ENCODE data around the gene MED13L.

Gene MED13L

DNA sequence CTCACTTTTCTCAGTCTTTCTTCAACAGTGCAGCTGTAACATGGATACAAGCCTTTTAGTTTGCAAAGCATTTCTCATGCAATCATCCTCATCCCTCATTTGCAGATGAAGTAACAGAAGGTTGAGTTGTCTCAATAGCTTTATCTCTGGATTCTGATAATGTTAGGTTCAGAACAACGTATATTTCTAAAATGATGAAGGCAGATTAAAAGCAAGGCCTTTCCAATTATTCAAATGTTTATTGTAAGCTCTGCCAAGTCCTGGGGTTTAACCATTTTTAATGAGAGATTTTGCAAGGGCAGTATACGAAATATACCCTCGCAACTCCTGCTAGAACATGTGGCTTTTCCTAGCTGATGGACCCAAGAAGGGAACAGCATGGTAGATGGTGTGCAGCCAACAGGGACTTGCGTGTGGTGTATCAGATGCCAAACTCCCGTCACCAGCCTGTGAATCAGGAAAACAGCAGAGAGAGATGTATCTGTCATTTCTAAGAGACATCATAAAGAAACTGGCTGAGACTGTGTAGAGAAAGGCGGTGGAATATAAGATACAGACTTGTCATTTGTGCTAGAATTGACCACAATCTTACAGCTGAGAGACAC, 319.7 kb downstream of the MED13L start:
- no peak for DNase-seq

DNA sequence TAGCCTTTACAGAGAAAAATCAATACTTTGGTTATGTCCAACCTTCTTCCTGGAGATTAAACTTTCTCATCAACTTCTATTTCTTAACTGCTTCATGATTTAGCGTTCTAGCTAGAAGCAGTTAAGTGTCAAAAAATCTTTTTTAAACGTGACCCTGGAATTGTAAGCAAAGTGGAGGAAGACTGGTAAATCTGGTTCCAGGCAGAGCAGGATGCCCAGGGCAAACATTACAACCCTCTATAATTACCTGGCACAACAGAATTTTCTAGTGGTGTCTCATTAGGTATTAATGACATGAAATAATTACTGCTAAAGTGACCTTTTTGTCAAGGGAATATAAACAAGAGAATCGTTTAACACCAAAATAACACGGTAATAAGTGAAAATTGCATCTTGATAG, 320.8 kb downstream of the MED13L start:
- DNase-seq = no peak

DNA sequence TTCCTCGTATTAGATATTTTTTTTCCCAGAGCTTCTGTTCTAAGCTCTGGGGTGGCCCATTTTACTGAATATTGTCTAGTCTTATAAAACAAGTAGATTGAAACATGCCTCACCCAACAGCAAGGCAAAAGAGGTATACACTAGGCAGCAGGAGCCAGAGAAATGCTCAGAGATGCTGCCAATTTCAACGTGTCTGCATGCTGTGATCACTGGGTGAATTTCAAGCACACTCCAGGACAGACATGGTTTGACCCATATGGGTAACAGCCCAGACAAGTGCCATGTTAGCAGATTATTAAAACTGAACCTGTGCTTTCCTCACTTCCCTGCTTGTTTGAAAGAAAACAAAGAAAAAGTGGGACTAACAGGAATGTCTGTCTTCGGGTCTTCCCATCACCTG, 321.3 kb downstream of the MED13L start:
- DNase-seq = no peak

DNA sequence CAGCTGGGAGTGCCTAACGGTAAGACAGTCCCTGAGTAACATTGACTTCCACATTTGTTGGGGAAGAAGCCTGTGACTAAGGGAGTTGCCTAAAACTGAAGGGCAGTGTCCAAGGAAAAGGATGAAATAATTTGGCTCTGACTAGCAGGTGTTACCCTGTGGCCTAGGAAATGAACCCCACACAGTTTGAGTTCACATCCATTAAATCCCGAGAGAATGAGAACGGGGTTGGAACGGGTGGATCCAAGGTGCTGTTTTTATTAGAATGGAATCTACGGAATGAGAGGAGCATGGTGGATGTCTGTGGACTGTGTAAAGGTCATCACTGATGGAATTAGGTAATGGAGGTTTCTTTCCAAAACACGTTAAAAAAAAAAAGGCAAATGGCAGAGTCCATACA, 324.0 kb downstream of the MED13L start:
- DNase-seq = no peak

GRCh38 chr12:115953031-115953430, 324.5 kb downstream of the MED13L start:
- DNase-seq = no peak

DNA sequence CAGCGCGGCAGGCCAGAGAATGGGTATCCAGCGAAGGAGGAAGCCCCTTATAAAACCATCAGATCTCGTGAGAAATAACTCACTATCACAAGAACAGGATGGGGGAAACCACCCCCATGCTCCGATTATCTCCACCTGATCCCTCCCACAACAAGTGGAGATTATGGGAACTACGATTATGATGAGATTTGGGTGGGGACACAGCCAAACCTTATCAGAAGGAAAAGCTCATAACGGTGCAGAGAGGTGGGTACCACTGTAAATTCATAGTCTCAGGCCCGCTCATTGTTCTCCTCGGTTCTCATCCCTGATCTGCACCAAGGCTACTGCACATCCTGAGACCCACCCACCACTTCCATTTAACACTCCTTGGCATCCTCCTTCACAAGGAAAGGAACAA, 326.5 kb downstream of the MED13L start:
- DNase-seq = no peak

GRCh38 chr12:115949675-115950074, 327.8 kb downstream of the MED13L start:
- DNase-seq = no peak

DNA sequence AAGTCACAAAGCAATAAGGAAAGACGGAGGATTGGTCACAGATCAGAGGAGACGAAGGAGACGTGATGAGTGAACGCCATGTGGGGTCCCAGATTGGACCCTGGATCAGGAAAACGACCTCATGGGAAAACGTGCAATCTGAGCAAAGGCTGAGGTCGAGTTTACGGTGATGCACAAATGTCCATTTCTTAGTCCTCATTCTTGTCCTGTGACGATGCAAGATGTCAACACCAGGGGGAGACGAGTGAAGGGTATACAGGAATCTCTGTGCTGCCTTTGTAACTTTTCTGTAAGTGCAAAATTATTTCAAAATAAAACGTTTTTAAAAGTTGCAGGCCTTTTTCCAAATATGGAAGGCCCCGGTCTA, 329.8 kb downstream of the MED13L start:
- DNase-seq = no peak

DNA sequence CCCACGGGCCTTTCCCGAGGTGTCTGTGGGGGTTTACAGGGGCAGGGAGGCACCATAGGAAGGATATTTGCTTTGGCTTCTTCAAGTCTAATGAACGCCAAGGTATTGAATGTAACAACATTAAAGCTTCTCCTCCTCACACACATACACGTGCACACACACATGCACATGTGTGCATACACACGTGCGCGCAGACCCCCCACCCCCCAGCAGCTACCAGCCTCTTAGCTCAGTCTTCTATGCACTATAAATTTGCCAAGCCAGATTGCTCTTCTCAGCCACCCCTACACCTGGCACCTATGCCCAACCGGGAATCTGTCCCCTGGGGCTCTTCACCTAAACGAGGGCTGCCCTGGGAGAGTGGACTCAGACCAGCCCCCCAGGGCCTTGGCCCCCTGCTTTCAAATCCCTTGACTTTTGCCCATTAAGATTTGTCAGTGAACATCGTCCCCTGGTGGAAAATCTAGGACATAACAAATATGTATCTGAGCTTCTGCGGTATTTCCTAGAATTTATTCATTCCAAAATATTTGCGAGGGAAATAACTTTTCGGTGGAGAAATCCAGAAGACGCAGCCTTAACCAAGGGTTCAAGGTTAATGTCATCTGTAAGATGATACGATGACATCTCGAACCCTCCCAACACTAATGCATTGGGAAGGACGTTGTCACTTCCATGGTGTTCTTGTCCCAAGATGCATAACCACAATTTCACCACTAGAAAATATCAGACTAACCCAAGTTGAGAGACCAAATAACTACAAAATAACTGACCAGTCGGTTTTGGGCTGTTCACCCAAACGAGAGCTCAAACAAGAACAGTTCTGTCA, 330.4 kb downstream of the MED13L start:
- DNase-seq = no peak

GRCh38 chr12:115946092-115946491, 331.4 kb downstream of the MED13L start:
- DNase-seq = no peak

DNA sequence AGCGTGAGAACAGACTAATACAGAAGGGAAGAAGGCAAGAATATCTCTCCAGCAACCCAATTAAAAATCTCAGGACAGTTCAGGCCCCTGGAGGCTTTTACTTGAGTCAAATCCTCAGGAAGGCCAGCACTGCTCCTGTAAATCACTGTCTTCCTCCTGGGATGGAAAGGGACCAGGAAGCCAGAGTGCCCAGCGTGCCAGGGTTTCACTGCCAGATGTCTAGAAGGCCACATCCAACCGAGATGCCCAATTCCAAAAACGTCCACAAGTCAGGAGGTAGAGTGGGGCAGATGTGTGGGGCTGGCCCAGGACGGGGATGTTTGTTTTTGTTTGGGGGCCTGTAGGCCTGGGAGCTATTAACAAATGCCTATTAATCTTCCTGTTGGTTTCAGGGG, 332.0 kb downstream of the MED13L start:
- no peak for DNase-seq

GRCh38 chr12:115944837-115945490, 332.5 kb downstream of the MED13L start:
- no peak for DNase-seq

- no peak for DNase-seq
Observed at GRCh38 chr12:115944392-115944742, 333.1 kb downstream of the MED13L start.

DNA sequence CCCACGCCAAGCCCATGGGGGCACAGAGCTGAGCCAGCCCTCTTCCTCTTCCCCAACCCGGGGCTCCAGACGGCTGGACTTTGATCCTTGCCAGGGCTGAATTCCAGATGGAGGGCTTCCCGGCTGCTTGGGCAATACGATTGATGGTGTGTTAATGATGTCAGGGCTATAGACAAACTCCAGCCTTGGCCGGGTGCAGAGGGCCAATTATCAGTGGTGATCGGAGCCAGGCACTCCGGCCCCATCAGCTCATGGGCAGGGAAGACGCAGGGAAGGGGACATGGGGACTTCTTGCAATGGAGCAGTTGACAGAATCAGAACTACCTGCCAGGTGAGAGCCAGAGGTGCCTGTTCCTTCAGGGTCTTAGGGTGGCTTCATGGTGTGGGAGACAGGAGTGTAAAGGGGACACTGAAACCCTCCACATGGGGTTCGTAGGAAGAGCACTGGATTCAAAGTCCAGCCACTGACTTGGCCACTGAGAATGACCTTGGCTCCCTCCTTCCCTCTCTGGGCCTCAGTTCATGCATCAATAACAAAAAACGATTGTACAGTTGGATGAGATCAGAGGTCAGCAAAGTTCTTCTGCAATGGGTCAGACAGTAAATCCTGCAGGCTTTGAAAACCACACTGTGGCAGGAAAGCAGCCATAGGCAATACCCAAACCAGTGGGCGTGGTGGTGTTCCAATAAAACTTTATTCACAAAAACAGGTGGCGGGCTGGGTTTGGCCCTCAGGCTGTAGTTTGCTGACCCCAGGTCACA, 333.7 kb downstream of the MED13L start:
- no peak for DNase-seq

GRCh38 chr12:115943310-115943629, 334.2 kb downstream of the MED13L start:
- DNase-seq = no peak

- DNase-seq = no peak
Observed at GRCh38 chr12:115942346-115942745, 335.1 kb downstream of the MED13L start.

DNA sequence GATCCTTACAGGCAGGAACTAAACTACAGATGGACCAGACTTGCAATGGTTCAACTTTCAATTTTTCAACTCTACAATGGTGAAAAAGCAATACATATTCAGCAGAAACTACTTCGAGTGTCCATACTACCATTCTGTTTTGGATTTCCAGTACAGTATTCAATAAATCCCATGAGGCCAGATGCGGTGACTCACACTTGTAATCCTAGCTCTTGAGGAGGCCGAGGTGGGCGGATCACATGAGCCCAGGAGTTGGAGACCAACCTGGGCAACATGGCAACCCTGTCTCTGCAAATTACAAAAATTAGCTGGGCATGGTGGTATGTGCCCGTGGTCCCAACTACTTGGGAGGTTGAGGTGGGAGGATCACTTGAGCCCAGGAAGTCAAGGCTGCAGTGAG, 336.1 kb downstream of the MED13L start:
- DNase-seq = no peak

DNA sequence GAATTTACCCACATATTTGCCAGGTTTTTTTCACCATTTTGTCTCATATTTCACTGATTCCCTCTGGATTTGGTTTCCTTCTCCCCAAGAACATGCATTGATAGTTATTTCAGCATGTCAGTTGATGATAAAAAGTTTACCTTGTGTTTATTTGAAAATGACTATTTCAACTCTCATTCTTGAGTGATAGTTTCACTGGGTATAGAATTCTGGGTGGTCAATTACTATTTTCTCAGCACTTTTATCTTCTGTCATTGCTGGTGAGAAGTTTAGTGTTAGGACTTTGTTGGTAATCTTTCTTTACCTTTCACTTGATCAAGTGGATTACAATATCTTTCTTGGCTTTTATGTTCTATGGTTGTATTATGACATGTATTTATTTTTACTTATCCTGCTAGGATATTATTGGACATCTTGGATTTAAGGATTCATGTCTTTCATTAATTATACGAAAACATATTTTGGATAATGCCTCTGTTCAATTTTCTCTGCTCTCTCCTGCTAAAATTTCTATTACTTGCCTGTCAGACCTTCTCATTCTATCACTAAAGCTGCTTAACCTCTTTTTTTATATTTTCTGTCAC, 338.6 kb downstream of the MED13L start:
- DNase-seq = no peak

DNA sequence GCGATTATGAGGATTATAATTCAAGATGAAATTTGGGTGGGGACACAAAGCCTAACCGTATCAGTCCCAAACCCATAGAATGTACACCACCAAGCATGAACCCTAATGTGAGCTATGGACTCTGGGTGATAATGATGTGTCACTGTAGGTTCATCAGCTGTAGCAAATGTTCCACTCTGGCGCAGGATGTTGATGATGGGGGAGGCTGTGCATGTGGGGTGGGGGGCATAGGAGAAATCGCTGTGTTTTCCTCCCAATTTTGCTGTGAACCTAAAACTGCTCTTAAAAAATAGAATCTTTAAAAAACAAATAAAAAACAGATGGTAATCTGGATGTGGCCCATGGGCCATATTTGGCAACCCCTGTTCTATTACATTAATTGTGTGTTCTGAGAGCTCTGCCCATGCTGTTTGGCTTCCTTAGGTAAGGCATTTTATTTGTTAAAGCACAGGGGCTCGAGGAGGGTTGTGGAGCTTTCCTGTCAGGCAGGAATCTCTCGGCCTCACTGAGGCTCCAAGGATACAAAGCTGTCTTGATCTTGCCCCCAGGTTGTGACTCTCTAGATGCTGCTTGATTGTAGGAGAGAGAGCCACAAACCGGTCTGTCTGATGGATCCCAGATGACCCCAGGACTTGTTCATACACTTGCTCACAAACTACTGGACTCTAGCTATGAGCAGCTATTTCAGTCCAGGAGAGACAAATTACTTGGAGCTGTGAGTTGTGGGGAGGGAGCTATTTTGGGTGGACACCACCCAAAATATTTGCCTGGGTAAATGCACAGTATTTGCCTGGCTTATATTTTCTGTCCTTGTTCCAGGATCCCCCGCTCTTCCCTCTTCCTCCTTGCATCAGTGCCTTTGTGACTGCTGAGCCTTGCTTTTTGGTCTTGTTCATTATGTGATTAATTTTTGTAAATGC, 340.2 kb downstream of the MED13L start:
- DNase-seq = no peak

DNA sequence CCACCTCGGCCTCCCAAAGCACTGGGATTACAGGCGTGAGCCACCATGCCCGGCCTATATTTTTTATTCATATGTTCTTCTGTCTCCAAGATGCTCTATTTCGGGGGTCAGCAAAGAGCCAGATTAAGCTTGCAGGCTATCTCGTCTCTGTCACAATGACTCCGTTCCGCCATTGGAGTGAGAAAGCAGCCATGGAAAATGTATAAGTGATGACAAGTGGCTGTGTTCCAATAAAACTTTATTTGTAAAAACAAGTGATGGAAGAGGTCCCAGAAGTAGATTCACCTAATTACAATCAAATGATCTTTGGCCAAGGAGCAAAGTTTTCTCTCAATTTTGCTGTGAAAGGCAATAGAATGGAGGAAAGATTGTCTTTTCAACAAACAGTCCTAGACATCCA, 342.6 kb downstream of the MED13L start:
- no peak for DNase-seq

DNA sequence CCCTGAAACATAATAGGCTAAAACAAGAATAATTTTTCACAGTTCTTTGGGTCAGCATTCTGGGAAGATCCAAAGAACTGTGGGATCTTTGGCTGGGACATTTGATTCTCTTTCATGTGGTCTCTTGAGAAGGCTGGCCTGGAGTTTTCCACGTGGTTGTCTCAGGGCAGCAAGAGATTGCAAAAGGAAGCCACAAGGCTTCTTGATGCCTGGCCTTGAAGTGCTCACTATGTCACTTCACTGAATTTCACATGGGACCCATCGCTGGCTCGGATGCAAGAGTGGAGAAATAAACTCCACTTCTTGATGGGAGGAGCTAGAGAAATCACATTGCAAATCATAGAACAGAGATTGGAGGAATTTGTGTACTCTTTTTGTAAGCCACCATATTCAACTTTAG, 343.4 kb downstream of the MED13L start:
- no peak for DNase-seq

- DNase-seq = no peak
Observed at GRCh38 chr12:115932066-115932465, 345.4 kb downstream of the MED13L start.
